GM19395 (cell line): ENCODE measurements around the gene OLIG1.

Experiments used
- ATAC-seq: cut with Tn5 transposase; IDR thresholded peaks from one replicate; pipeline ENCODE4 v1.9.1; 2021; ENCODE audit warnings: mild to moderate bottlenecking, moderate library complexity; ENCODE audit not compliant: unreplicated experiment

Gene OLIG1

GRCh38 chr21:33089395-33090119 lies 19.6 kb downstream of the OLIG1 start:
- no peak for ATAC-seq

DNA sequence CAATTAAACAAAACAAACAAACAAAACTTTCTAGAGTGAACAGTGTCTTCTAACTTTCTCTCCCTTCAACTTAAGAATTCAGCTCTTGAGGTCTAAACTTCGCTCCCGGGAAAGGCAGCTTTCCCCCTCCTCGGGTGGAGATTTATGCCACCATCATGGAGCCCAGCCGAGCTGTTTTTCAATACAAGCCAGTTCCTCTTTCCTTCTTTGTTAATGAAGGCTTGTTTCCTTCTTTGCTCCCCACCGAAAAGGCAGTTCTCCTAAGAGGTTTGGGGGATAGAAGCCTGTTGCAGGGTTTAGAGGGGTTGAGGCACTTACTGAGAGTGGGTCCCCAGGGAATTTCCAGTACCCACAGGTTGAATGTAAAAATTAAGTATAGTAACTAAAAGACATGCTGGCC lies 26.5 kb downstream of the OLIG1 start:
- no peak for ATAC-seq

GRCh38 chr21:33099131-33099530 lies 29.2 kb downstream of the OLIG1 start:
- no peak for ATAC-seq

GRCh38 chr21:33101300-33101911 lies 31.5 kb downstream of the OLIG1 start:
- ATAC-seq = no peak

DNA sequence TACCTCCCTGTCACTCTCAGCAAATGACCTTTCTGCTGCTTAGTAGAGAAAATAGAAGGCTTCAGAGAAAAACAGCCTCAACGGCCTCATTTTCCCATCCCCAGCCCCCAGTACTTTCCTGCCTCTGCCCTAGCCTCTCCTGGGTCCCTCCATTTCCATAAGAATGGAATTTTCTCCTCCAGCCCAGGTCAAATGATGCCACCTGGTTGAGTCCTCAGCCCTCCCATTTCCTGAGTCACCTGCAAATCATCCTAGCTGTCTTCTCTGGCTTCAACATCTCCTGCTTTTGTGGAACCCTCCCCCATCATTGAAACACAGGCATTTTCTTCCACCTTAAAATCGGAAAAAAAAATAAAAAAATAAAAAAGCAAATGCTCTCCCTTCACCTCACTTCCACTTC lies 35.1 kb downstream of the OLIG1 start:
- ATAC-seq = no peak

- ATAC-seq = no peak
Measured at GRCh38 chr21:33108228-33108627, 38.3 kb downstream of the OLIG1 start.

- ATAC-seq = no peak
Measured at GRCh38 chr21:33109574-33110339, 39.8 kb downstream of the OLIG1 start.

GRCh38 chr21:33110340-33110715 lies 40.4 kb downstream of the OLIG1 start:
- ATAC-seq = no peak

DNA sequence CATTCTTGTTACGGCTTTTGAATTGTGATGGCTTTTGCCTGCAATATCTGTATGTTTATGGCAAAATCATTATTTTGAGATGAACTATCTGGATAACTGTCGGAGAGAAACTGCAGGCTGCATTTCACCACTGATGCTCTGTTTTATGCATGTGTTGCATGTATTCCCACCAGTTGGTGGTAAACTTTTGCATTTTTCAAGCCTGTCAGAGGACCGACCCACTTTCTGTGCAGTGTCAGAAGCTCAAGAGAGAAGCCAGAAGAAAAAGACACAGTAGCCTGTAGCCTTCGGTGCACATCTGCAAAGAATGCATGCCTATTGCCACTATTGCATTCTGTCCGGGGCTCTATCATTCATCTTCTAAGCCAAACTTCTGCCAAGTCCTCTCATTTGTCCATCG lies 41.6 kb downstream of the OLIG1 start:
- no peak for ATAC-seq

DNA sequence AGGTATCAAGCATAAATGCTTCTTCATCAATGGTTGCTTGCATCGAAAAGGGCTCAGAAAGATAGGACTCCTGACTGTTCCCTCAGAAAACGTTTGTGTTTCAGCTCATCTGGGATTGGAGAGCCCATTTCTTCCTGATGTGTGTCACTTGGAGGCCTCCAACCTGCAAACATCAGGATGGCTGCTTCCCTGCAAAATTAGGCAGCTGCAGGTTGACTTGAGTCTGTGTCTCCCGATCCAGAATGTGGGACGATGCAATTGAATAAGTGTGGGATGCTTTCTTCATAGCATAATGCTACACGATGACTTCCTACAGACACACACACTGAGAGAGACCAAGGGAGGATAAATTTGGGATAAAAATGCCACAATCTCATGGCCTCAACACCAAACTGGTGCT lies 42.2 kb downstream of the OLIG1 start:
- ATAC-seq = no peak

- ATAC-seq = no peak
Measured at GRCh38 chr21:33112681-33113080, 42.7 kb downstream of the OLIG1 start.

DNA sequence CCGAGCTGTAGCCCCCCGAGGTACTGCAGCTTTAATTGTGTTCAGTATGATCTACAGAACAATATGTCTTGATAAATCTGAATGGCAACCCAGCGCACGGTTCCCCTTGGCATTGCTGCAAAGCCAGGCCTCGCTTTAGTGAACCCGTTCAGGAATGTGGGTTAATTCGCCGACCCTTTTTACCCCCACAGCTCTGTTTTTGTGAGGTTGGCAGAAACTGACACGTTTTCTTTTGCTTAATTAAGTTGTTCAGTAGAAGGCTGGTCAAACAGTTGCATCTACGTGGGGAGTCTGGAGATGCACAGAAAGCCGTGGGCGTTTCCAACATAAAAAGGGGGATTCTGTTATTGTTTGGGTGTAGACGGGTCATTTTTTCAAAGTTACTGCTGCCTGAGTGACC lies 43.2 kb downstream of the OLIG1 start:
- no peak for ATAC-seq

DNA sequence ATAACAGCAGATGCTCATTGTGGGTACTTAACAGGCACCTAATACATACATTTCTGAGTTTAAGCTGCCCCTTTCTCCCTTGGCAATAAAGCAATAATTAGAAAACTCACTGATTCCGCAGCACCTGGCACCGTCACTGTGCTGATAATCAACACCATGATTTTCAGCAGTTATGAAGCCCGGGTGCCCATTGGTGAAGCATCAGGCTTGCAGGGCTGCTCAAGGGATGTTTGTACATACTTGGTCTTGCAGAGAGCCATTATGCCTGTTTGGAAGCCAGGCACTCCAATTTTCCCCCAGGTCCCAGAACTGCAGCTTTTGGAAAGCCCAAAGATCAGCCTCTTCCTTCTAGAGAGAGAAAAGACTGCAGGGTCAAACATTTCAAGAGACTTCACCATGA lies 44.3 kb downstream of the OLIG1 start:
- ATAC-seq = no peak

- no peak for ATAC-seq
Measured at GRCh38 chr21:33115631-33116510, 45.9 kb downstream of the OLIG1 start.

DNA sequence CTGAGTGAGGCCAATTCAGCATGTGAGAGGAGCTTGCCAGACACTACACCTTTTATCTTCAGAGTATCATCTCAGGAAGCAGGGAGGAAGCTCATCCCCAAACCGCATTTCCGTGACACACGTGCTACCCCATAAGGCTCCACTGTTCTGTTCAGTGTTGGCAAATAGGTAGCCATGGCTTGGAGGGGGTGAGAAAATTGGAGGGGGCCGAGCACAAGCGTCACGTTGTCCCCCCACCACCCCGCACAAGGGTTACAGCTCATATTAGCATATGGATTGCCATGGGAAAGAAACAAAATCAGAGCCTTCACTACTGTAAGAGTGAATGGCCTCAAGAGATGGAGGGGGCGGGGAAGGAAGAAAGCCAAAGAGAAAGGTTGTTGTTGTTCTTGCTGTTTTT lies 46.7 kb downstream of the OLIG1 start:
- no peak for ATAC-seq

DNA sequence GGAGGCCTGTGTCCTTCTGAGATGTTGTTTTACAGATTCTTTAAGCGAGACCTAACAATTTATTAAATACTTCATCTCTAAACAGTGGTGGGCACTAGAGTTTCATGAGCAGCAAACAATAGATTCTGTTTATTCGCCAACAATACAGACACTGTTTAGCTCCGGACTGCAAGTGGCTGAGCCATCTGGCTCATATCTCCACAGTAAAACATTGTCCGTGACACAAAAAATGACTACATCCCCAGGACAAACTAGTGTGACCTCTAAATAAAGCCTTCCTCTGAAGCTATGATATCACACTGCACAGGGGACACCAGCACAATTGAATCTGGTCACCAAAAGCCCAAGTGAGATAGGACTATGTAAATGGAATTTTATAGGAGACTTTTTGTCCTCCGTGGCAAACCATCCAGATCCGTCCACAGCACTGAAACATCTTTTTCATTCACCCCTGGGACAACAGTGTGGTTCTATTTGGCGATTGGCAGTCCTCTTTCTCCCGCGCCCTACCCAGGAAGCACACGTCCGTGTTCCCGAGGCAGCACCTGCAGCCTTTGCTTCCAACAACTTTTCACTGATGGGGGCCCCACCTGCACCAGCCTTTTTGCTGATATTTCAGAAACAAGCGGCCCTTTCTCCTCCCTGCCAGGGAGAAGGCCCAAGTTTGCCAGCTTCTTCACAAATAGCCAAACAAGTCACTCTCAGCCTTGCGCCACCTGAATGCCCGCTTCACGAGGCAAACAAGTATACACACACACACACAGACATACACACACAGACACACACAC lies 47.4 kb downstream of the OLIG1 start:
- no peak for ATAC-seq
